LNCAP (cell line): ENCODE results near the gene LRBA.

ENCODE experiments used
- TF ChIP-seq, protein P1 (sequence below): fragments of 450-650 bp; IDR thresholded peaks from 2 replicates; pipeline ENCODE4 v1.5.1; 2017; ENCODE audit warnings: mild to moderate bottlenecking

LRBA gene

DNA sequence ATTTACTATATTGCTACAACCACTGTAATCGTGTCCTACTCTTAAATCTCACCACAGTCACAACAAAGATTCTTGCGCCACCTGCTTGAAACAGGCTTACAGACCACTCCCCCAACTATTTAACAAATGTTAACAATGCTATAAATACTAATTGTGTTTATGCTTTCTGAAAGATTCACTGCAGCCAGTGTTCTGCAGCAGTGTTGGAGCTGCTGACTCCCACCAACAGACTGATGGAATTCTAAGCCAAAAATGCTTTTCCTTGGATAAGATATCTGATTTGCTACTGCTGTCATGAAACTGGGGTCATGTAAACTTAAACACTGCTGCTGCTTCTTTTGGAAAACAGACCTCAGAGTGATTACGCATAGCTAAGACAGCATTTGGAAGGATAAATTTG lies 677.4 kb downstream of the LRBA start:
- TF ChIP-seq, protein P1, sequence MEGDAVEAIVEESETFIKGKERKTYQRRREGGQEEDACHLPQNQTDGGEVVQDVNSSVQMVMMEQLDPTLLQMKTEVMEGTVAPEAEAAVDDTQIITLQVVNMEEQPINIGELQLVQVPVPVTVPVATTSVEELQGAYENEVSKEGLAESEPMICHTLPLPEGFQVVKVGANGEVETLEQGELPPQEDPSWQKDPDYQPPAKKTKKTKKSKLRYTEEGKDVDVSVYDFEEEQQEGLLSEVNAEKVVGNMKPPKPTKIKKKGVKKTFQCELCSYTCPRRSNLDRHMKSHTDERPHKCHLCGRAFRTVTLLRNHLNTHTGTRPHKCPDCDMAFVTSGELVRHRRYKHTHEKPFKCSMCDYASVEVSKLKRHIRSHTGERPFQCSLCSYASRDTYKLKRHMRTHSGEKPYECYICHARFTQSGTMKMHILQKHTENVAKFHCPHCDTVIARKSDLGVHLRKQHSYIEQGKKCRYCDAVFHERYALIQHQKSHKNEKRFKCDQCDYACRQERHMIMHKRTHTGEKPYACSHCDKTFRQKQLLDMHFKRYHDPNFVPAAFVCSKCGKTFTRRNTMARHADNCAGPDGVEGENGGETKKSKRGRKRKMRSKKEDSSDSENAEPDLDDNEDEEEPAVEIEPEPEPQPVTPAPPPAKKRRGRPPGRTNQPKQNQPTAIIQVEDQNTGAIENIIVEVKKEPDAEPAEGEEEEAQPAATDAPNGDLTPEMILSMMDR = no peak

DNA sequence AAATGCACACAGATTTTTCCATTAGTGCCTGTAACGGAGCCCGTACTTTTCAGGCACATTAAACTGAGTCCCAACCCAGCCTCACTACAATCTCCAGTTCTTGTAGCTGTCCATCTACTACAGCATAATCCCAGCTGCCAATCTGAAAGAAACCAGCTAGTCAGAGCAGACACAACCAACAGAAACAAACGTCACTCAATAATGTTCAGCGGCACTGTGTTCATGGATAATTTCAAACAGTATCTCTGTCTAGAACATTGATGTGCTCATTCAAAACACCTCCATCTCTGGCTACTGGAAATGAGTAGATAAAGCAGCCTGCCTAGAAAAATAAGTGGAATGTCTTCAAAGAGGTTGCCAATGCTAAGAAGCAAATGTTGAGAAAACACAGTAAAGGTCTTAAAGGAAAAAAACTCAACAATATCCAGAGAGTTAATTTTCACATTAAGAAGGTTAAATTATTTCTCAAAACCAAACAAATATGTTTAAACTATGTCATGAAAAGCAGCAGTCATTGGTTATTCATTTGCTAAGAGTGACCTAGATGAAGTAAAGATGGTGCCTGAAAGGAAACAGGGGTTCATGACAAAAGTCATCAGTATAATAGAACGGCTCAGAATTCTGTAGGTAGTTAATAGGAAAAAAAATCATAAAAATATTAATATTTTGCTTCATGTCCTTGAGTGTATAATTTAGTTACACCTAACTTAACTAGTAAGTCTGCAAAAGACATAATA lies 678.2 kb downstream of the LRBA start:
- TF ChIP-seq, protein P1 = no peak

DNA sequence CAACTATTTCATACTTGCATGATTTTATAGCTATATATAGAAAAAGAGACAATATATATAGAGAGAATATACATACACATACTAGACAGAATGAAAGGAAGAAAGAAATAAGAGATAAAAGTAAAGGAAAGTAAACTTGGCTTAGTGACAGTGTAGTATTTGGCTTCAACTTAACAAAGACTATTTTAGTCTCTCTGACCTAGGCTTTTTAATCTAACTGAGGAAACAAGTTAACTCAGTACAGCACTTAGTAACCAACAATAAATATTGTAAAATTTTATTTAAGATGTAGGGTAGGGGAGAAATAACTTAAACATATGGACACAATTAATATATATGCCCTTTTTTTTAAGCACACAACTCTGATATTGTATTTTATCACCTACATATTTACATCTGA lies 682.1 kb downstream of the LRBA start:
- TF ChIP-seq, protein P1 = no peak

DNA sequence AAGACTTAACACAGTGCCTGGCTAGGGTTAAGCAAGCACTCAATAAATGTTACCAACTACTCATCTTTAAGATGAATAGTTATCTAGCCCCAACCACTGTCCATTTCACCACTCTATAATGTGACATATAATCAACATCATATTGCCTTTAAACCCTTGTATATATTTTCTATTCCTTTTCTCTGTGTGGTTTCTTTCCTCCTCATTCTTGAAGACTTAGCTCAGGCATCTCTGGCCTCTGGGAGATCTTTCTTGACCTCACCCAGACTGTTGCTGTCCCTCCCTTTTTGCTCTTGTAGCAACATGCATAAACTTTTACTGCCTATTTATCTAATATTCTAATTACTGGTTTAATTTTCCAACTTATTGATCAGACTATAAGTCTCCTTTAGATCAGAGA lies 683.0 kb downstream of the LRBA start:
- TF ChIP-seq, protein P1 = no peak

DNA sequence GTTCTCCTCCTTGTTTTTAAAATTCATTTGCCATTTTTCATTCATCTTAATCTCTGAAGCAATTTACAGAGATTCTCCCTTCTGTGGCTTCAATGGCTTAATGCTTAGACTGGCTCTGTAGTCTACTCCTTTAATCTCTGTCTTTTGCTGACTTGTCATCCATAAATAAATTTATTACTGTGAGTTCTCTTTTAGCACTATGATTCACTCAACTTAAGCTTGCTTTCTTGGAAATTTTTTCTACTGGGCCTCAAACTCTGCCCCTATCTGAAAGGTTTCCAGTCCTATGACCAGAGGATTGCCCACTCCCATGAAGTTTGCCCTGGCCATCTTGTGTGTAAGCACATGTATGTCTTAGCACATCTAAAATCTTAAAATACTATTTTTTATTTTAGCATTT lies 685.7 kb downstream of the LRBA start:
- TF ChIP-seq, protein P1 = no peak

DNA sequence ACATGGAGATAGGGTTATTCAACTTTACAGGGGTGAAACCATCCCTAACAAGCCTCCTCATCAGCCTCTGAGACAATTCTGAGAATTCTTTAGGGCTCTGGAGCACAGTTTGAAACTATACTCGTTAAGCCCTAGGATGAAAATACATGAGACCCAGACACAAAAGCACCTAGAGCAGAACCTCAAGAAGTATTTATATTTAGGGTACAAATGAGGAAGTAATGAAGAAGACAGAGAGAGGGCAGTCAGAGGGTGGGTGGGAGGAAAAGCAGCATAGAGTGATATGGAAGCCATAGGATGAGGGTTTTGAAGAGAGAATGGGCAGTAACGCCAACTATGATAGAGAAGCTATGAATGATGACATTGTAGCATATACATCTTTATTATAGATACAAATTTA lies 686.6 kb downstream of the LRBA start:
- TF ChIP-seq, protein P1 = no peak

DNA sequence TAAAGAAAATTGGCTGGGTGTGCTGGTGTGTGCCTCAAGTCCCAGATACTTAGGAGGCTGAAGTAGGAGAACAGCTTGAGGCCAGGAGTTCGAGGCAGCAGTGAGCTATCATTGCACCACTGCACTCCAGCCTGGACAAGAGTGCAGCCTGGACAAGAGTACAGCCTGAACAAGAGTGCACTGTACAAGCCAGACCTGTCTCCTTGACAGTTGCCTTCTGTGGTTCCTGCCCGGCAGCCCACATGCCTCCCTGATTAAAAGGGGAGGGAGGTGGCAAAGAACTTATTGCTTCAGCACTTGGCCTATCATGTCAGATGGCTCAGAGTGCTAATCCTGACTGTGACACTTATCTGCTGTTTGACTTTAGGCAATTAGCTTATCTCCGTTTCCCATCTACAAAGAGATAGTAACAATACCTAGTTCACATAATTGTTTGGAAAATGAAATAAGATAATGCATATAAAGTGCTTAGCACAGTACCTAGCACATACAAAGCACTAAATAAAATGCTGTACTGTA lies 687.8 kb downstream of the LRBA start:
- TF ChIP-seq, protein P1 = no peak

DNA sequence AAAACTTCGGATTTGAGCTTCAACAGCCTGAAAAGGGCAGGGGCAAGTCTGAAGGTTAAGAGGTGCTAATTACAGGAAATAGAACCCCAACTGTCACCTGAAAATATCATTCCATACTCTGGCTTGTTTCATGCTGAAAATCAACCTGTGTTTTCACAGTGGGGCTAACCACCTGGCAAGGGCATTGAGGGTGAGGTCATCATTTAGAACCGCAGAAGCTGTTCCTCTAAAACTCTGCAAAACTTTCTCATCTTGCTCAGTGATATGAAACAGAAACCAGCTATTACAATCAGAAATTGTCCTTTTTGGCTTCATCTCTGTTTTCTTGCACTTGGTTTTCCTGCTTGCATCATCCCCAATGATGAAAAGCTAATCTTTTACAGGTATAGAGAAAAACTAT lies 689.2 kb downstream of the LRBA start:
- TF ChIP-seq, protein P1 = no peak
